ENCODE results near the gene ANKRD34A. TPM values are rescaled to one million over a fixed set of nuclear protein-coding genes. Genes with fewer than 3 reads are reported as not detected.

Gene ANKRD34A
- total and polyA plus RNA-seq, 2 of the 8 experiments (the other 6 are each of a cell fraction or from before 2014, with no cell fraction given): 0.15 to 0.20 TPM

- Histone ChIP-seq H3K4me3 (ENCODE audit: extremely low read depth in 1 of 4, insufficient read depth in 2 of 4, low read depth in 3 of 4, low read length in 4 of 4) (no peak overlapping the region), H3K9me3 (ENCODE audit: insufficient read depth in 2 of 2, low read depth in 1 of 2, low read length in 1 of 2) (no peaks in the 10 kb centered on the region), H3K14ac (ENCODE audit: insufficient read length) (no peak overlapping the region), H3K9ac (replicated peaks in 1 of 4; ENCODE audit: extremely low read depth in 1 of 4, low read depth in 3 of 4, low read length in 3 of 4) (no peak overlapping the region), H3K56ac (replicated peaks; ENCODE audit: insufficient read length, low read depth, low read length) (no peak overlapping the region), H2AFZ (ENCODE audit: low read length) (no peak overlapping the region), H3K27ac (ENCODE audit: low read depth, low read length) (no peak overlapping the region), H3K36me3 (ENCODE audit: control insufficient read depth in 2 of 4, insufficient read depth in 4 of 4, low read length in 3 of 4) (peaks cover 17 to 35% (median 25%) of the 10 kb centered on the region in 4 experiments), H3K18ac (ENCODE audit: extremely low read depth, low read length) (no peak overlapping the region), H2BK15ac (ENCODE audit: low read length) (no peak overlapping the region), H2BK20ac (ENCODE audit: low read length) (no peak overlapping the region), H3K79me2 (ENCODE audit: control insufficient read depth in 1 of 2, insufficient read depth in 2 of 2, low read length in 2 of 2) (peaks cover 4 to 27% of the 10 kb centered on the region in 2 experiments; a peak in 3 of 4 replicates), H4K8ac (ENCODE audit: extremely low read depth, insufficient read depth, low read length) (no peak overlapping the region), H3K4ac (replicated peaks; ENCODE audit: insufficient read length, low read depth, low read length) (no peak overlapping the region), H2BK12ac (ENCODE audit: low read depth, low read length) (0 out of 2 replicates have a peak overlapping the region, but pooled peaks have one; percentile 80), H3K4me1 (replicated peaks in 1 of 4; ENCODE audit: control insufficient read depth in 3 of 4, insufficient read depth in 4 of 4, low read length in 3 of 4) (peaks cover 2% of the 10 kb centered on the region in 4 experiments; a peak in 3 of 7 replicates), H2AK5ac (ENCODE audit: low read depth, low read length) (no peak overlapping the region), H2BK5ac (ENCODE audit: low read depth, low read length) (no peak overlapping the region), H3K4me2 (ENCODE audit: insufficient read depth in 1 of 2, low read depth in 2 of 2, low read length in 2 of 2) (peak overlapping the region in 1 of 2 experiments; percentile 96; a peak in 1 of 4 replicates), H4K20me1 (replicated peaks in 1 of 2; ENCODE audit: control insufficient read depth in 1 of 2, insufficient read depth in 2 of 2, low read length in 2 of 2) (peaks cover 0 to 2% of the 10 kb centered on the region in 2 experiments), H2BK120ac (replicated peaks; ENCODE audit: low read depth, low read length) (no peak overlapping the region), H4K5ac (ENCODE audit: insufficient read length, low read depth, low read length) (no peak overlapping the region), H3K27me3 (replicated peaks in 1 of 4; ENCODE audit: control insufficient read depth in 3 of 4, extremely low read depth in 1 of 4, insufficient read depth in 3 of 4, low read length in 3 of 4) (no peaks in the 10 kb centered on the region), H4K91ac (replicated peaks; ENCODE audit: insufficient read length, low read length) (no peak overlapping the region), H3K79me1 (ENCODE audit: low read depth, low read length) (peaks cover 6% of the 10 kb centered on the region; the same call in 1 of the 2 replicates), H3K23ac (ENCODE audit: insufficient read length) (no peak overlapping the region), H3K23me2 (ENCODE audit: low read depth, low read length) (peaks cover 3% of the 10 kb centered on the region)
- no peak for DNase-seq (ENCODE audit: low read depth in 1 of 2, low spot score in 2 of 2)
- ChIA-PET POLR2A (ENCODE audit: partially characterized antibody) (interaction anchor here (0.7 to 13.4 kb wide), 15 partner anchors 9 to 120 kb away, joined by 3 to 218 read pairs (median 3); partner anchors contain the start of gene RBM8A), CTCF (ENCODE audit: partially characterized antibody) (interaction anchor here (1.1 to 12.6 kb wide), 6 partner anchors 13 to 25 kb away, joined by 3 to 93 read pairs (median 3); no protein-coding TSS in a partner anchor)
- 90% methylated on average over 10 of the region's 10 CpGs; no CpG with 5 or more reads in 1 of the 2 experiments for WGBS, 2 experiments (ENCODE audit: extremely low coverage in 1 of 2, insufficient coverage in 1 of 2, insufficient read length in 1 of 2, insufficient replicate concordance in 2 of 2, low coverage in 1 of 2, low lambda C conversion rate in 2 of 2, missing lambda C conversion rate in 1 of 2)
- FAIRE-seq: no peak
- no peak for TF ChIP-seq POU5F1 (IDR thresholded peaks at IDR 0.05; ENCODE audit: low read depth, low read length)
- no peak for TF ChIP-seq SP2 (IDR thresholded peaks at IDR 0.05; ENCODE audit: low read length)
- TF ChIP-seq RAD21 (IDR thresholded peaks at IDR 0.05 in 1 of 2, conservative IDR thresholded peaks at IDR 0.05 in 1 of 2; ENCODE audit: low read depth in 2 of 2, low read length in 2 of 2): no peak
- peak; percentile 84 for TF ChIP-seq POLR2AphosphoS5 (IDR thresholded peaks at IDR 0.05; ENCODE audit: low read depth, low read length)
- TF ChIP-seq CTBP2 (IDR thresholded peaks at IDR 0.05; ENCODE audit: borderline replicate concordance, insufficient read depth, insufficient read length, low read length): no peak
- no peak for TF ChIP-seq FOSL1 (IDR thresholded peaks at IDR 0.05; ENCODE audit: insufficient read depth, low read depth, low read length)
- no peak for TF ChIP-seq RNF2 (IDR thresholded peaks at IDR 0.05; ENCODE audit: borderline replicate concordance, low read depth, low read length, missing control alignments, poor library complexity, severe bottlenecking)
- TF ChIP-seq CHD1 (IDR thresholded peaks at IDR 0.05; ENCODE audit: low read depth, low read length): no peak
- peak; percentile 32 to 73 for TF ChIP-seq POLR2A (IDR thresholded peaks at IDR 0.05; ENCODE audit: control extremely low read depth in 1 of 2, low read depth in 2 of 2, low read length in 2 of 2)
Measured at GRCh38 chr1:145991735-145992412, 27.5 kb upstream of the ANKRD34A start.

All from H1 (cell line).